ENCODE results near the gene OCSTAMP. TPM values are rescaled to one million over a fixed set of nuclear protein-coding genes. Genes with fewer than 3 reads are reported as not detected.

OCSTAMP gene
- total RNA-seq, 2 donors from 2014 or later: not detected

- TF ChIP-seq POLR2A (IDR thresholded peaks at IDR 0.05): no peak
- no peak for TF ChIP-seq CTCF (IDR thresholded peaks at IDR 0.05)
- Histone ChIP-seq H3K4me1 (no peaks in the 10 kb centered on the region), H3K36me3 (replicated peaks in 1 of 2; ENCODE audit: insufficient read depth in 1 of 2, low read depth in 2 of 2) (no peaks in the 10 kb centered on the region), H3K9me3 (no peaks in the 10 kb centered on the region), H3K27ac (no peak overlapping the region), H3K27me3 (no peaks in the 10 kb centered on the region), H3K4me3 (no peak overlapping the region)
- DNase-seq: no peak
- intact Hi-C loops (cut with DNase I): loop anchor here (10.0 kb wide), 1 partner anchor 162 kb away; the partner anchor contains the start of gene TP53RK
- 33 to 47% methylated on average over 5 of the region's 5 CpGs for WGBS, 2 donors
- no peak for ATAC-seq
These were observed 27.3 kb downstream of the OCSTAMP start for GRCh38 chr20:46523108-46523507.

GRCh38 chr20:46520976-46521579 is 29.4 kb downstream of the OCSTAMP start:
- peak; percentile 71 for ATAC-seq
- intact Hi-C loops (cut with DNase I): loop anchor here (10.0 kb wide), 1 partner anchor 164 kb away; the partner anchor contains the start of gene TP53RK

GRCh38 chr20:46520540-46520939 is 29.9 kb downstream of the OCSTAMP start:
- TF ChIP-seq POLR2A (IDR thresholded peaks at IDR 0.05) (no peak), CTCF (IDR thresholded peaks at IDR 0.05) (no peak)
- H3K27ac ChIP-seq: no peak overlapping the region
- DNase-seq (no peak), ATAC-seq (no peak)
- no peak overlapping the region for H3K4me3 ChIP-seq
- H3K36me3 ChIP-seq (replicated peaks in 1 of 2; ENCODE audit: insufficient read depth in 1 of 2, low read depth in 2 of 2): no peaks in the 10 kb centered on the region
- no peaks in the 10 kb centered on the region for H3K9me3 ChIP-seq
- H3K4me1 ChIP-seq: no peaks in the 10 kb centered on the region
- intact Hi-C loops (cut with DNase I): loop anchor here (10.0 kb wide), 1 partner anchor 164 kb away; the partner anchor contains the start of gene TP53RK
- WGBS, 2 donors: 76 to 87% methylated on average over 4 of the region's 4 CpGs
- no peaks in the 10 kb centered on the region for H3K27me3 ChIP-seq

More at GRCh38 chr20:46520976-46521579, 29.4 kb downstream of the OCSTAMP start:
- DNase-seq: peak; percentile 52 to 68 (median 58)
- WGBS, 2 donors: 27 to 31% methylated on average over 4 of the region's 4 CpGs
- Histone ChIP-seq H3K4me3 (no peak overlapping the region), H3K4me1 (no peaks in the 10 kb centered on the region), H3K9me3 (no peaks in the 10 kb centered on the region), H3K36me3 (replicated peaks in 1 of 2; ENCODE audit: insufficient read depth in 1 of 2, low read depth in 2 of 2) (no peaks in the 10 kb centered on the region), H3K27me3 (no peaks in the 10 kb centered on the region), H3K27ac (no peak overlapping the region)
- TF ChIP-seq CTCF (IDR thresholded peaks at IDR 0.05): peak; percentile 49 to 81 (median 61)
- TF ChIP-seq POLR2A (IDR thresholded peaks at IDR 0.05): no peak

GRCh38 chr20:46519471-46520068 is 30.9 kb downstream of the OCSTAMP start:
- H3K27ac ChIP-seq: no peak overlapping the region
- 61 to 65% methylated on average over 3 of the region's 3 CpGs for WGBS, 2 donors
- H3K4me1 ChIP-seq: no peaks in the 10 kb centered on the region
- DNase-seq (no peak), ATAC-seq (no peak)
- H3K9me3 ChIP-seq: no peaks in the 10 kb centered on the region
- H3K4me3 ChIP-seq: no peak overlapping the region
- no peaks in the 10 kb centered on the region for H3K36me3 ChIP-seq (replicated peaks in 1 of 2; ENCODE audit: insufficient read depth in 1 of 2, low read depth in 2 of 2)
- intact Hi-C loops (cut with DNase I): loop anchor here (10.0 kb wide), 1 partner anchor 165 kb away; the partner anchor contains the start of gene TP53RK
- no peaks in the 10 kb centered on the region for H3K27me3 ChIP-seq
- TF ChIP-seq CTCF (IDR thresholded peaks at IDR 0.05): no peak
- no peak for TF ChIP-seq POLR2A (IDR thresholded peaks at IDR 0.05)

Data from body of pancreas (tissue), 4 donors.